Suppressor macrophage treated with lipopolysaccharide for 4 hours (primary cell): ENCODE data around the gene NKAPD1.
"Not testable (repeated sequence)": the region's sequence is repeated elsewhere in the genome, so short reads cannot be mapped to it uniquely, and the experiment has no call there.

Experiments used
- DNase-seq: peaks from one replicate; pipeline ENCODE4 v3.0.0-alpha.2; 2020

The NKAPD1 gene

DNA sequence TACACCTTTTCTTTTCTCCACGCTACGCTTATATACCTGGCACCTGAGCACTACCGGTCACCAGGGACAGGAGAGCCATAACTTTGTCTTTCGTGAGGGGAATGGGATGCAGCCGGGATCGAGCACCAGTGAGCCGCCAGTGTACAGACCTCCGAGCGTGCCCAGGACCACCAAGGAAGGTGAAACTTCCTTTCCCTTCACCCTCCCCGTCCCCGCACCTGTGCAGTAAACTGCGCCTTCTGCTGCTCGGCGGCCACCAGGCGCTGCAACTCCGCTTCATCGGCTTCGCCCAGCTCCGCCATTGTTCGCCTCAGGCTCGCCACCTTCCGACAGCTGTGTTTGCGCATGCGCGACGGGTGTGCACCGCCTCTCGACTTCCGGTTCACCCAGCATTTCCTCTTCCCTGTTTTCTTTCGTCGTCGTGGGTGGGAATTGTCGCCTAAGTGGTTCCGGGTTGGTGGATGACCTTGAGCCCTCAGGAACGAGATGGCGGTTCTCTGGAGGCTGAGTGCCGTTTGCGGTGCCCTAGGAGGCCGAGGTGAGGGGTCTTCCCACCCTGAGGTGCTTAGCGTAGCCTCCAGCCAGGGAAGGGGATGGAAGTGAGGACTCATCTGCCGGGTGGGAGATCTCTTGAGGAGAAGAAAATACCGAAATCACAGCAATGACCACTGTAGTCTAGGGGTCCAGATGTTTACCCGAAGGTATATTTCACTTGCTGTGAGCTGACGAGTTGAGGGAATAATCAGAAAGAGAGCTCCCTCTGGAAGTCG, 12.5 kb downstream of the NKAPD1 start, which contains the start of the genes SDHD and TIMM8B:
SDHD (plus strand) TSS at position 452 of the 770 bp plus-strand sequence; CDS start at position 487, 35 bp downstream.
TIMM8B (minus strand) TSS at position 335 of the 770 bp plus-strand sequence; CDS start at position 302, 33 bp downstream.
- DNase-seq: peak; percentile 99

DNA sequence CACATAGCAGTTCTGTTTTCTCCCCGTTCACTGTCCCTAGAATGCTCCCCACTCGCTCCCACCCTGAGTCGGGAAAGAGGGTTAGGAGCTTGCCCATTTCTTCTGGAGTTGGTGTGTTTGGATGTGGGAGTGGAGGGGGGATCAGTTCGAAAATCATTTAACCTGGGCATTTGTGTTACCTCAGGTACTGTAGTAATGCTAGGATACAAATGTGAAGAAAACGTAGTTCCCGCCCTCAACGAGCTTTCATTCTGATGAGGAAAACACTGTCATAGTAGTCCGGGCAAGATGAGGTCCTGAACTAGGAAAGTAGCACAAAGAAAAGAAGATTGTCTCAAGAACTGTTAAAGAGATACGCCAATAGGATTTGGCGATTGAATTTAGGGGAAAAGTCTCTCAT, 13.1 kb downstream of the NKAPD1 start:
- DNase-seq: no peak

DNA sequence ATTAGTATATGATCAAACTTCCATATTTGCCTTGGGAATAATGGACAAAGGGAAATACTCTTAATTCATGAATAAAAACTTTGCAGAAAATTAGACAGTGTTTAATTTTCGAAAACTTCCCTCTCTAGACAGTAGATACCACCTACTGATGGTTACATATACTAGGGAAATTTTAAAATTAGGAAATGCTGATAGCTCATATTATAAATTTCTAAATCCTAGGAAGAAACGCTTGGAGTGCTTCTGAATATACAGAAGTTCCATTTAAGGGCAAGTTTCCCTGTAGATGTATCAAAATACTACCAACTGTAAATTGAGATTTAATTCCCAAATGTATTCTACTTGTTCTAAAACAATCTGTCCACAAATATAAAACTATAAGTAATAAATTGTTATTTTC, 21.2 kb downstream of the NKAPD1 start:
- DNase-seq: not testable (repeated sequence)

DNA sequence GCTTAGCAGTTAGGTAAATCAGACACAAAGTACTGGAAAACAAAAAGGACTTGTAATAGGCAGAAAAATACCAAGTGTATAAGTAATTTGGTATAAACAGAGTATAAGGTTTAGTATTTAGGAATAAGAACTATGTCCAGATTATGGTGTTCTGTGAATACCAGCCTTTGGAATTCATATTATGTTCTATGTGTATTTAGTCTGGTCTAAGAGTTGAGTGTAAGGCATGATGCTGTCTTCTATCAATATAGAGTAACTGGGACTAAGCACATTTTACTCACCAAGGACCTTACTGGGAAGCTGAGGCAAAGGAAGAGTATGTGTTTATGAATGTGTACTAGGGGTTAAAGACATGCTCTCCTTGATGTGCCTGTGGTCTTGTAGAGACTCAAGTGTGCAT, 22.1 kb downstream of the NKAPD1 start:
- no peak for DNase-seq

DNA sequence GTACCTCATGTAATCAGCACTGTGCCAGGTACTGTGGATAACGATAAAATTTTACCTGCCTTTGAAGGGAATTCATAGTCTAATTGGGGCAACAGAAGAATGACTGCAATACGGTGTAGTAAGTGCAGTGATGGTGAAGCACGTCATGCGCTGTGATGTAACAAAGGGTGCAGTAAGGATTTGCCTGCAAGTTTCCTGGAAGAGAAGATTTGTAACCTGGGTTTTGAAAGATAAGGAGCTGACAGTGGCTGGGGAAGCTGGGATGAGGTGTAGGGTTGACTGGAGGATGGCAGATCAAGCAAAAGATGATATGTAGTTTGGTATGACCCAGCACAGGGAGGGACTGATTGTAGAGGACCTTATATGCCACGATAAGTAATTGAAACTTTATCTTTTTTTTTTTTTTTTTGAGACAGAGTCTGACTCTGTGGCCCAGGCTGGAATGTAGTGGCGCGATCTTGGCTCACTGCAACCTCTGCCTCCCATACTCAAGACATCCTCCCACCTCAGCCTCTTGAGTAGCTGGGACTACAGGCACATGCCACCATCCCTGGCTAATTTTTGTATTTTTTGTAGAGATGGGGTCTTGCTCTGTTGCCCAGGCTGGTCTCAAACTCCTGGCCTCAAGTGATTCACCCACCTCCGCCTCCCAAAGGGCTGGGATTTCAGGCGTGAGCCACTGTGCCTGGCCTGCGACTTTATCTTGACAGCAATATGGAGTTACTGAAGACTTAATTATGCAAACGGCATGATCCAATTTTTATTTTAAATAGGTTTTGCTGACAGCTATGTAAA, 23.8 kb downstream of the NKAPD1 start:
- DNase-seq: no peak

DNA sequence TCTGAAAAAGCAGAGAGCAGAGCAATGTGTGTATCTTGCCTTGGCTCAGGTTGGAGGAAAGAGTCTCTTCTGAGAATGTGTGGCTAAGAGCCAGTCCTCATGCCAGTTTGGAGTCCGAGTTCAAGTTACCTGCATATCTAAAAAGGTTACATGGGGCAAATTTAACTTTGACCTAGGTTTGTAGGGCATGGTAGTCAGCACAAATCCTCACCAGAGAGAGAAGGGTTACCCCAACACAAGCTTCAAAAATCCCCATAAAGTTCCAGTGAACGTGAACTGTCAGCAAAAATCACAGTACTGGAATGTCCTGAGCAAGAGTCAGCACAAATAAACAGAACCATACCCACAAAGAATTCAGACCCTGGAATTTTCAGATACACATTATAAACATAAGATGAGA, 26.4 kb downstream of the NKAPD1 start:
- DNase-seq: no peak

DNA sequence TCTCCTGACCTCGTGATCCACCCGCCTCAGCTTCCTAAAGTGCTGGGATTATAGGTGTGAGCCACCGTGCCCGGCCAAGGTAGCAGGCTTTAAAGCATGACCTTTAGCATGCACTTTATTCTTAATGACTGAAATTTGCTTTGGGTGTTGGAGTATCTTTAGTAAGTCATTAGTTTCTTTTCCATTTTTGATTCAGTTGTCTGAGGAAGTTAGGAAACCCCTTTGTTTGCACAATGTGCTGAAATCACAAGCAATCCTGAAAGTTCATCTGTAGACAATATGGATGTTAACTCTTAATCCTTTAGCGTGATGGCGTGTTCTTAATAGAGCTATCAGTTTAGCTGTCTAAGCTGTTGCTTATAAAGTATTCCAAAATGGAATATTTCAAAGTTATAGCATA, 29.3 kb downstream of the NKAPD1 start:
- DNase-seq: peak; percentile 84

DNA sequence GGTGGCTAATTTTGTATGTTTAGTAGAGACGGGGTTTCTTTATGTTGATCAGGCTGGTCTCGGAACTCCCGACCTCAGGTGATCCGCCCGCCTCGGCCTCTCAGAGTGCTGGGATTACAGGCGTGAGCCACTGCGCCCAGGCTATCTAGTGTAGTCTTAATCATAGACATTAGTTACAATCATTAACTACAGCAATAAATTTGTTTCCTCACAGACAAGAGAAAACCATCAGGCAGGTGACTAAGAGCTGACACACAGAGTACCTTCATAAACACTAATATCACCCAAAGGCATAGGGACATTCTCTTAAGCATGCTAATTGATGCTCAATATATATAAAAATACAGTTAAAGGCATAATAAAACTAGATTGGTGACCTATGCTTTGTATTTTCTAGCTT, 32.0 kb downstream of the NKAPD1 start:
- no peak for DNase-seq

DNA sequence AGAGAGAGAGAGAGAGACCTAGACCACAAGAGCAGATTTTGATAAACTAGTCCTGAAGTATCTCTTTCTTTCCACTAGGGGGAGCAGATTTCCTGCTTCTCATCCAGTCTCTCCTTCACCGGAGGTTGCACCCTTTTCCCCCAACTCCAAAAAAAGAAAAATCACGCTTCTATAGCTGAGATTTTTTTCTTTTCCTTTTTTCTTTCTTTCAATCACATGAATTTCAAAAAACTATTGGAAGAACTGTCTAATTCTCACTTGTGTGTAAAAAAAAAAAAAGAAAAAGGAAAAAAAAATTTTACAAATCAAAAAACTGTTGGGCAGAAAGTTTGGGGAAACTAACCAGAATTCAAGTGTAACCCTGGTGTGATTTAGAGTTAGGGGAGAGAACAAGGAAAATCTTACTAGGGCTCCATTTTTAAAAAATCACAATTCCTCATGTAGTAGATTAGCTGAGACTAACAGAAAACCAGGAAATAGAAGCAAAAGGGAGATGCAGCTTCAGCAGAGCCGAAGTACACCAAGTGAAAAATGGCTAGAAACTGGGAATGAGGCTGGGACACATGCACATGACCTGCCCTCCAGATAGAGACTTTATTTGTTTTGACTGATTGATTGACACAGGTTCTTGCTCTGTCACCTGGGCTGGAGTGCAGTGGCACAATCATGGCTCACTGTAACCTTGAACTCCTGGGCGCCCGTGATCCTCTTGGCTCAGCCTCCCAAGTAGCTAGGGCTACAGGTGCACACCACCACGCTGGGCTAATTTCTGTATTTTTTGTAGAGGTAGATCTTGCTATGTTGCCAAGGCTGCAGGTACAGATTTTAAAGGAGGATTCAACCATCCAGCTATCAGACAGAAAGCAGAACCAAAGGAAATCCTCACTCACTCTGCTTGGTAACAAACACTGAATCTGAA, 39.7 kb downstream of the NKAPD1 start:
- peak; percentile 81 for DNase-seq

DNA sequence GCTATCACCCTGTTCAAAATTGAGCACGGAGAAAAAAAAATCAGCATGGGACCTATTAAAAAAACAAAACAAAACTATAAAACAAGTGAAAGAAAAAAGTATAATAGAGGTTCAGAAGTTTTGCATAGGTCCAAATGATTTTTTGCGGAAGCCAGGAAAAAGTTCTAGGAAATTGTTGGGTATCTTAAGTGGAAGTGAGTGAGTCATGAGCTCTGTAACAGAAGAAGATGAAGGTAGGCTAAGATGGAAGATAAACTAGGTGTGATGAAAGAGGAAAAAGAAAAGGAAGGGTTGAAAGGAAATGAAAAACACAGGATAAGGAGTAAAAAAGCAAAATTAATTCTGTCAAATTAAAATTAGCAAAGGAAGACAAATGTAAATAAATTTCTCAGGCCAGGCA, 40.4 kb downstream of the NKAPD1 start:
- no peak for DNase-seq

DNA sequence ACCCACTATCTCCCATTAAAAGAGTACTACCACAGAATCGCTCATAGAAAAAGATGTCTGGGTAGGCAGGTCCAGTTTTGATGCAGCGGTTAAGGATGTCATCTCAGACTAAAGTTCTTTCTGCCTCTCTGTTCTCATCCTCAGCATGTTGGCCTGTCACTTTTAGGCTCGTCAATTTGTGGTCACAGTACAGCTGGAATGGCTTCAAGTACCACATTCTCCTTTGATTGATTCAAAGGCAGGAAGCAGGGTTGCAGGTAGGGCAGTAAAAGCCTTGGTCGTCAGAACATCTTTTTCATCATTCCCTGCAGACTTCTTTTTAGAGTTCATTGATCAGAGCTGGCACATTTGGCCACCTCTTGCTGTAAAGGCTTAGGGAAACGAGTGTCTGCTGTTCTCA, 41.3 kb downstream of the NKAPD1 start:
- no peak for DNase-seq

DNA sequence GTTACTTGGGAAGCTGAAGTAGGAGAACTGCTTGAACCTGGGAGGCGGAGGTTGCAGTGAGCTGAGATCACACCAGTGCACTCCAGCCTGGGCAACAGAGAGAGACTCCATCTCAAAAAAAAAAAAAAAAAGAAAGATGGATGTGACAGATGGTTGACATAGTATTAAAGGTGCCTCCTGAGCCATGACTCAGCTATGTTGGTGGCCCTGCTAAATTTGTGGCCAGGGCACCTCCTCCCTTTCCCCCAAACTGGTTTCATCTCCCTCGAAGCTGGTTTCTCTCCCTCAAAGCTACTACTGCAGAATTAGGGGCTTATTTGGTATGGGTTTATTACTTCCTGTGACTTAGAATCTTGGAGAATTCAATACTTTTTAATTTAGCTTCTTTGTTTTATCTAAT, 44.1 kb downstream of the NKAPD1 start:
- DNase-seq: no peak

DNA sequence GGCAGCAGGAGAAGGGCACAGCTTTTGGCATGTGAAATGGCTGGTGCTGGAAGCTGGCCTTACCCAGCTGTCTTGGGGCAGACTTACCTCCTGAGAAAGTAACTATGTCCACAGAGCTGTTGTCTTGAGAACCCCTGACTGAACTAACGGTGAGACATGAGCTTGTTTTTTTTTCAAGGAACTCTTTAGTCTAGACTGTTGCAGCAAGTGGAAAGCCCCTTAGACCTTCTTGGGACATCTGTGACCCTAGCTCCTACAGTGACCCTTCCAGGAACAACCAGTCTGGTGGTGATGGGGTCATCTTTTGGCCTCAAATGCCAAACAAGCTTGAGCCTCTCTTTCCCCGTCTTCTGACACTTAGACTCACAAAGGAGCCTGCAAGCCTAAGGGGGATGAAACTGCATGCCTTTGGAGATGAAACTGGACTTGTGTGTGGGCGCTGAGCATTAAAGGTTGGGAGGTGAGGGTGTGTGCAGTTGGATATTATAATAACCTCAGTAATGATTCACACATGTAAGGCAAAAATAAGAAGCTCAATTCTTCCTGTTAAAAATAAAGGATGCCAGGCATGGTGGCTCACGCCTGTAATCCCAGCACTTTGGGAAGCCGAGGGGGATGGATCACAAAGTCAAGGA, 48.0 kb downstream of the NKAPD1 start:
- DNase-seq: peak; percentile 82

DNA sequence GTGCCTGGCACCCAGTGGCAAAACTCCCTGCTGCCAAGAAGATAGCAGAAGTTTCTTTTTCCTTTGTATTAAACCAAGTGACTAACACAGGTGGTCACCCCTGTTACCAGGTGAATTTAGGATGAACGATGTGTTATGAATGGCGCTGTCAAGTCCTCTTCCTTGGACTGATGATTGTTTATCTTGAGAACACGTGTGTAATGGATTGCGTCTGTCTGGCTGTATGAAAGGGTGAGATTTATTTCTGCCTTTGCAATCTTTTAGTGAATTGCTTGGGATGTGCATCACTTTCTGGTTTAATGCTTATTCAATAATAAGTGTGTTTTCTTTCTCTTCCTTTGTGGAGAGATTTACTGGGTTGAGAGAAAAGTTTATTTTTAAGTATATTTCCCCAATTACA, 49.0 kb downstream of the NKAPD1 start:
- no peak for DNase-seq

DNA sequence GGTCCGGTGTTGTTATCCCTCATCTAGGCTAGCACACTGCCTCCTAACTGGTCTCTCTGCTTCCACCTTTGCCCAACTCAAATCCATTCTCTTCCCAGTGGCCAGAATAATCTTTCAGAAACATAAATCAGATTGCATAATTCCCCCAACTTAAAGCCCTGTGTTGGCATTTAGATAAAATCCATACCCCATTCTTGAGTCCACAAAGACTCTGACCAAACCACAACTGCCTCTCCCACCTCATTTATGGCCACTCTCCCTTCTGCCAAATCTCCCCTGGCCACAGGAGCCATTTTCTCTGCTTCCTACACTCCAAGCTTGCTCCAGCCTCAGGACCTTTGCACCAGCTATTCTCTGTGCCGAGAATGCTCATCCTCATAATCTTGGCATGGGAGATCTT, 53.0 kb downstream of the NKAPD1 start:
- DNase-seq: no peak

DNA sequence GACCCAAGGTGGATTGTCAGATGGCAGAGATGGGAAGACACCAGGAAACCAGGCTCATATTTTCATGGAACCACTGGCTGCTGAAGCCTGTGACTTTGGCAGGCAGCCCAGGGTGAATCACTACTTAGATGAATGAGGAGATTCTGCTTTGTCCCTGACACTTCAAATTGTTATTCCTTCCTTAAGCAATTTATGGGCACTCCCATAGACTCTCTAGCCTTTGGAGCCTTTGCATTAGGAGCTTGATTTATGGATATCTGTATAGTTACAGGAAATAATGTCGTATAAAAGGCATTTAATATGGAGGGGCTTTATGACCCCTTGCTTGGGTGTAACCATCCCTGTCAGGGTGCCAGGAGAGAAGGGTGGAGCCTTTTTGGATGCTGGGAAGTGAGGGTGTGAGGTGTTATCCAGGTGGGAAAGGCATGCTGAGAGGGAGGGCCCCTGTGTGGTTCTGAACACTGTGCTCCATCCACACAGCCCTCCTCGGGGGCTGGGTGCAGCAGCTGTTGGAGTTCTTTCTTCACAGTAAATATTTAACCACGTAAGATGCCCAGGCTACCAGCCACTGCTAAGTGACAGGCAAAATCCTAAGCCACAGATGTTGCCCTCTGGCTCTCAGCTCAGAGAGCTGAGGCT, 54.5 kb downstream of the NKAPD1 start:
- DNase-seq: peak; percentile 62

DNA sequence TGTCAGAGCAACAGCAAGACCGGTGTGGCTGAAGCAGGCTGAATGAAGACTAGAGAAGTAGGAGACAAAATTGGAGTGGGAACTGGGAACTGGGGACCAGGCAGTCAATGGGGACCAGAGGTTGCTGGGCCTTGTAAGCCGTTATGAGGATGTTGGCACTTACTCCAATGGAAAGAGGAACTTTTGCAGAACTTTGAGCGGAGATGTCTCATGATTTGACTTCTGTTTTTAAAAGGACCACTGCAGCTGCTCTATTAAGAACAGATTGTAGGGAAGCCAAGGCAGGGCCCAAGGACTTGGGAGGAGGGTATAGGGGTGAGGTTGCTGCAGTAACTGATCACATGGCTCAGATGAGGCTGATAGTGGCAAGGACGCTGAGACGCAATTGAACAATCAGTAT, 55.6 kb downstream of the NKAPD1 start:
- peak; percentile 79 for DNase-seq

DNA sequence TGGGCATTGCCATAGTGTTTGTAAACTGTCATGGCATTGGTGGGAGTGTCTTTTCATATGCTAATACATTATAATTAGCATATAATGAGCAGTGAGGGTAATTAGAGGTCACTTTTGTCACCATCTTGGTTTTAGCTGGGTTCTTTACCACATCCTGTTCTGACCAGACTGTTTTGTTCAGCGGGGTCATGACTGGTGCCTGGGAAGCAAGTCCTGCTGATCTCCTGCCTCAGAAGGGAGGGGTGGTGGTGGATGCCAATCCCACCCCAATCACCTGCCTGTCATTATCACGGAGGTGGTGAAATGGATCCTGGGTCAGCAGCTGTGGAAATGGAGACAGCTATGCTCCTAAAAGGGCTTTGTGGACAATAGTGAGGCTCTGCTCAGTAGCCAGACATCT, 58.6 kb downstream of the NKAPD1 start:
- DNase-seq: no peak

DNA sequence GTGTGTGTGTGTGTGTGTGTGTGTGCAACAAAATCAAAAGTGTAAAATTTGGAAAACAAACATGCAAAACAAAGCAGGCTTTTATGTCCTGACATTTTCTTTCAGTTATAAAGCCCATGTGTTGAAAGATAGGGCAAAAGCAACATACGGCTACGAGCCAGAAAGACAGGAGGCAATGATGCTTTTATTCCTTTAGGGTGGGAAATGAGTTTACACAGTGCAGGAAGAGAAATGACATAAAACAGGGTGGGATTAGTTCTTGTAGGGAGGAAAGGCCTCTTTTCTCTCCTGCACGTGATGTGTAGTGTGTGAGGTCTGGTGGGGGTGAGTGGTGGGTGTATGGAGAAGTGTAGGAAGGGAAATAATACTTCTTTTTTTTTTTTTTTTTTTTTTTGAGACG, 60.4 kb downstream of the NKAPD1 start:
- no peak for DNase-seq
